GM12801 (cell line): ENCODE results near the gene PKN1.

ENCODE experiments used
- TF ChIP-seq, protein P1 (sequence below): IDR thresholded peaks from one replicate; pipeline ENCODE4 v1.5.1; 2011; ENCODE audit warnings: control low read depth; ENCODE audit not compliant: insufficient read length; ENCODE audit errors: extremely low read depth

Gene PKN1

DNA sequence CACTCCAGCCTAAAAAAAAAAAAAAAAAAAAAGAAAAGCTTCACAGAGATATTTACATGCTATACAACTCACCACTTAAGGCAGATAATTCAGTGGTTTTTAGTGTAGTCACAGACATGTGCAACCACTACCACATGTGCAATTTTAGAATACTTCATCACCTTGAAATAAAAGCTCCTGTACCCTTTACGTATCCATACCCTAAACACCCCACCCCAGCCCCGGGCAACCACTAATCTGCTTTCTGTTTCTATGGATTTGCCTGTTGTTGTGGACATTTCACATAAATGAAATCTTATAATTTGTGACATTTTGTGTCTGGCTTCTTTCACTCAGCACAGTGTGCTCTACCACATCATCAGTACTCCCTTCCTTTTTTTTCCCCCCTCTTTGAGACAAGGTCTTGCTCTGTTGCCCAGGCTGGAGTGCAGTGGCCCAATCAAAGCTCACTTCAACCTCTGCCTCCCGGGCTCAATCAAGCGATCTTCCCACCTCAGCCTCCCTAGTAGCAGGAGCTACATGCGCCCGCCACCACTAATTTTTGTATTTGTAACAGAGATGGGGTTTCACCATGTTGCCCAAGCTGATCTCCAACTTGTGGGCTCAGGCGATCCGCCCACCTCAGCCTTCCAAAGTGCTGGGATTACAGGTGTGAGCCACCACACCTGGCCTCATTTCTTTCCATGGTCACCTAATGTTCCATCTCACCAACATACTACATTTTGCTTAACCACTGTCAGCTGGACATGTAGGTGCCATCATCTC, 18.0 kb upstream of the PKN1 start:
- TF ChIP-seq, protein P1, sequence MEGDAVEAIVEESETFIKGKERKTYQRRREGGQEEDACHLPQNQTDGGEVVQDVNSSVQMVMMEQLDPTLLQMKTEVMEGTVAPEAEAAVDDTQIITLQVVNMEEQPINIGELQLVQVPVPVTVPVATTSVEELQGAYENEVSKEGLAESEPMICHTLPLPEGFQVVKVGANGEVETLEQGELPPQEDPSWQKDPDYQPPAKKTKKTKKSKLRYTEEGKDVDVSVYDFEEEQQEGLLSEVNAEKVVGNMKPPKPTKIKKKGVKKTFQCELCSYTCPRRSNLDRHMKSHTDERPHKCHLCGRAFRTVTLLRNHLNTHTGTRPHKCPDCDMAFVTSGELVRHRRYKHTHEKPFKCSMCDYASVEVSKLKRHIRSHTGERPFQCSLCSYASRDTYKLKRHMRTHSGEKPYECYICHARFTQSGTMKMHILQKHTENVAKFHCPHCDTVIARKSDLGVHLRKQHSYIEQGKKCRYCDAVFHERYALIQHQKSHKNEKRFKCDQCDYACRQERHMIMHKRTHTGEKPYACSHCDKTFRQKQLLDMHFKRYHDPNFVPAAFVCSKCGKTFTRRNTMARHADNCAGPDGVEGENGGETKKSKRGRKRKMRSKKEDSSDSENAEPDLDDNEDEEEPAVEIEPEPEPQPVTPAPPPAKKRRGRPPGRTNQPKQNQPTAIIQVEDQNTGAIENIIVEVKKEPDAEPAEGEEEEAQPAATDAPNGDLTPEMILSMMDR, result no peak

DNA sequence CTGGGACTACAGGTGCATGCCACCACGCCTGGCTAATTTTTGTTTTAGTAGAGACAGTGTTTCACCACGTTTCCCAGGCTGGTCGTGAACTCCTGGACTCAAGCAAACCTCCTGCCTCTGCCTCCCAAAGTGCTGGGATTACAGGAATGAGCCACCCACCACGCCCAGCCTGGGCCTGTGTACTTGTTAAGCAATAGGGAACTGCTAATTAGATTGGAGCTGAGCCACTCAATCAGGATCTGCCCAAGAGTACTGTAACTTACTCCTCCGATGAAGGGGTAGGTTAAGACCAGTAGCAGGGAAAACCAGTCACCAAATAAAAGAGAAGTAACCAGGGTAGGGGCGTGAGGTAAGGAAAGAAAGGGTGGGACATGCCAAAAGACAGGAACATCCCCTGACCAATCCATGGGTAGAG, 16.3 kb upstream of the PKN1 start:
- TF ChIP-seq, protein P1, result no peak

DNA sequence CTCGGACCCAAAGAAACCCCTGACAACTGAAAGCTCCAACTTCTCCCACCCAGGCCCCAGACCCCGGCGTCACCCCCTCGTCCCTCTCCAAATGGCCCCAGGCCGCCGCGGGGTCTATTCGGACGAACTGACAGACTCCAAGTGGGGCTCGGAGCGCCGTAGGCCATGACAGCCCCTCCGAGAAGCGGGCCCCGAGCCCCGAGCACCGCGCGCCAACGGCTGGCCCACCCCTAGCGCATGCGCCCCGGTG, 14.3 kb upstream of the PKN1 start:
- TF ChIP-seq, protein P1, result no peak

DNA sequence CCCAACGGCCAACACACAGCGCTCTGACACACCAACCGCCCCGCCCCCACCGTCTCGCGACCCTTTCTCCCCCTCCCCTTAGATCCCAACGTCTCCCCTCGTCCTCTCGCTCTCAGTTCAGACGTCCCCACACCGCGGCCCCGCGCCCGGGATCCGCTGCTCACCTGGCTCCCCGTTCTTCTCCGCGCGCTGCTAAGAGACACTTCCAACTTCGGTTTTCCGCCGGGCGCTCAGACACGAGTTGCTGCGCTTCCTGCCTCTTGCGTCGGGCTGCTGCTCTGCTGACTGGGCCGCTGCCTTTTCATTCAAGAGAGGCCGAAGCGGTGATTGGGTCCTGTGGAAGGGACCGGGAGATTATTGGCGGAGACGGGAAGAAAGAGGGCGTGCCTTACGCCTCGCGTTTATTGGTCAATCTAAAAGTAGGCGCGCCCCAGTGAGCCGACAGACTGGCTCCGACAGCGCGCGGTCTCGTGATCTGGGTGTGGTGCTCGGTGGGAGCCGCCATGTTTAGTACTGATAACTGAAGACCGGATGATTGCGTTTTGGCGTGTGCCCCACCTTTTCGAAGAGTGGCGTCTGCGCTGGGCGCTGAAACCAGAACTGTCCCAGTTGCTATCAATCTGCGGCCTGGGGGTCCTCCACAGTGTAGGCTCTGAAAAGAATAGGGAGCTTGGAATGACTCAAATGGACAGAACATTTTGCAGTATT, 13.8 kb upstream of the PKN1 start, which contains the start of gene DDX39A:
Gene DDX39A, minus strand, starts transcription at position 236 of the 708 bp plus-strand sequence. CDS start 6,121 bp downstream, outside the sequence.
- TF ChIP-seq, protein P1, result no peak

DNA sequence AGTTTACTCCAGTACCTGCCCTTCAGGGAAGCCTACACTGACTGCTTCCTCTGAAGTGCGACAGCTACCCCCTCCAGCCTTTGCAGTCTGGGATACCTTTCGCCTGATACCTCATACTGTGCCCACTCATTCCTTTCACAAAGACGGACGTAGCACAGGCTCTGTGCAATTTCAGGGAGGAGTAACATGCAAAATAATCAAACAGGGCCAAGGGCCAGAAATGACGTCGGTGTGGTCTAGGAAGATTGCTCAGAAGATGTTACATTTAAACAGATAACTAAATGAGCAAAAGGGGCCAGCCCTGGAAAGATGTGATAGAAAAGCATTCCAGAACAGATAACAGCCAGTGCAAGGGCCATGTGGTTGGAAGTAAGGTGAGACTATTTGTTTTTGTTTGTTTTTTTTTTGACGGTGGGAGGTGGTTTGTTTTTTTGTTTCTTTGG, 7.4 kb upstream of the PKN1 start:
- TF ChIP-seq, protein P1, result no peak

DNA sequence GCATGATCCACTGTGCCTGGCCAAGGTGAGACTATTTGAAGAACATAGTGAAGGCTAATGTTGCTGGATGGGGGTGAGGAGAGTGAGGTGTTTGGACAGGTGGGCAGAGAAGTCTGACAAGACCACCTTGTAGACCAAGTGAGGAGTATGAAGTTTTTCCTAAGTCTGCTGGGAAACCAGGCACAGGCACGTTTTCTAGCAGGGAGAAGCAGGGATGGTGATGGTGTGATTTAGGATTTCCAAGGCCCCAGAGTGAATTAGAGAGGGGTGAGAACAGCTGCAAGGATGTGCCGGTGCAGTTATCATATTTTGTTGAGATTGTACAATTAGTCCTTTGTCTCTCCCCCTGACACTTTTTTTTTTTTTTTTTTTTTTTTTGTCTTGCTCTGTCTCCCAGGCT, 5.6 kb upstream of the PKN1 start:
- TF ChIP-seq, protein P1, result no peak

DNA sequence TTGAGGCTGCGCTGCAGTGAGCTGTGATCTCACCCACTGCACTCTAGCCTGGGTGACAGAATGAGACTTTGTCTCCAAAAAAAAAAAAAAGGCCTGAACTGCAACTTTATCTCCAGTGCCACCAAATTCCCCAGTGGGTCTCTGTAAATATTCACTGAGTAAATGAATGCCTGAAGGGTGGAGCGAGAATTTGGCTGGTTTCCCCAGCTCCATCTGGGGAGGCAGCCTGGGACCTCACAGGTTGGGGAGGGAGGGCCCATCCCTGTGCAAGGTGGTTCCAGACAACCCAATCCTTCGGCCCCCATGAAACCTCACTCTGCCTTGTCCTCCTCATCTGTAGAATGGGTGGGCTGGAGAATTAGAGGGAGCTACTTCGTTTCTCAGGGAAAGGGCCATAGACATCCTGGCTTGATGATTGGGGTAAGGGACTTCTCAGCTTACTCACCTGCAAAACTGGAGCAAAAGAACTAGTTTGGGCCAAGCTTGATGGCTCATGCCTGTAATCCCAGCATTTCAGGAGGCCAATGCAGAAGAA, 4.2 kb upstream of the PKN1 start:
- TF ChIP-seq, protein P1, result no peak
